Left renal cortex interstitium (tissue), 4 donors: Measurements from ENCODE around the gene AFAP1L1. TPM values are rescaled to one million over a fixed set of nuclear protein-coding genes. Genes with fewer than 3 reads are reported as not detected.

Experiments used
- DNase-seq, 4 donors: peaks; one replicate each; pipeline ENCODE4 v3.0.0-alpha.2; 2013; ENCODE audit warnings: low read depth in 4 of 4, low spot score in 2 of 4, missing footprints in 1 of 4
- polyA plus RNA-seq, 4 donors: library from polyadenylated mRNA; unstranded; fragments of 120-200 nt; gene quantifications; one replicate each; pipeline ENCODE4 v1.2.1, GENCODE V29; 2013; ENCODE audit not compliant: insufficient read length in 4 of 4

The AFAP1L1 gene
- 10 to 100 TPM; 17.5 to 22.8 (median 19.6) TPM for polyA plus RNA-seq

- DNase-seq = no peak
These were observed at the start of gene AFAP1L1 for GRCh38 chr5:149271716-149272563. TSS of gene AFAP1L1 (plus strand) at chr5:149271859. CDS start at chr5:149271969, 110 bp downstream.

- no peak for DNase-seq
These were observed 48.4 kb upstream of the AFAP1L1 start for GRCh38 chr5:149223081-149223848.

GRCh38 chr5:149224282-149224681 is 47.4 kb upstream of the AFAP1L1 start:
- no peak for DNase-seq

- DNase-seq = no peak
These were observed 44.4 kb upstream of the AFAP1L1 start for GRCh38 chr5:149227168-149227826.

- peak in 2 of 4 donors; percentile 11 to 18 for DNase-seq
These were observed 42.9 kb upstream of the AFAP1L1 start for GRCh38 chr5:149228618-149229297.

- DNase-seq = no peak
These were observed 42.2 kb upstream of the AFAP1L1 start for GRCh38 chr5:149229298-149229937.

GRCh38 chr5:149235841-149236240 is 35.8 kb upstream of the AFAP1L1 start:
- DNase-seq = no peak

GRCh38 chr5:149237662-149238061 is 34.0 kb upstream of the AFAP1L1 start:
- no peak for DNase-seq

- no peak for DNase-seq
These were observed 33.1 kb upstream of the AFAP1L1 start for GRCh38 chr5:149238540-149238939.

- no peak for DNase-seq
These were observed 31.7 kb upstream of the AFAP1L1 start for GRCh38 chr5:149239917-149240316.

GRCh38 chr5:149240354-149240998 is 31.2 kb upstream of the AFAP1L1 start:
- DNase-seq = no peak

GRCh38 chr5:149242339-149242738 is 29.3 kb upstream of the AFAP1L1 start:
- DNase-seq = no peak

GRCh38 chr5:149246906-149247305 is 24.8 kb upstream of the AFAP1L1 start:
- DNase-seq = no peak

- no peak for DNase-seq
These were observed 23.9 kb upstream of the AFAP1L1 start for GRCh38 chr5:149247726-149248125.

- DNase-seq = no peak
These were observed 20.1 kb upstream of the AFAP1L1 start for GRCh38 chr5:149251546-149251945.

- peak in 1 of 4 donors; percentile 62 for DNase-seq
These were observed 17.2 kb upstream of the AFAP1L1 start for GRCh38 chr5:149254506-149254905.

- no peak for DNase-seq
These were observed 15.2 kb upstream of the AFAP1L1 start for GRCh38 chr5:149256451-149256850.

- no peak for DNase-seq
These were observed 14.5 kb upstream of the AFAP1L1 start for GRCh38 chr5:149257131-149257530.

- DNase-seq = no peak
These were observed 13.6 kb upstream of the AFAP1L1 start for GRCh38 chr5:149257889-149258705.
